Epidermal melanocyte (primary cell): ENCODE data around the gene SARM1.
"Not testable (repeated sequence)": the region's sequence is repeated elsewhere in the genome, so short reads cannot be mapped to it uniquely, and the experiment has no call there.

Experiments used
- DNase-seq: peaks from one replicate; pipeline ENCODE4 v3.0.0; 2011; ENCODE audit warnings: low spot score; ENCODE audit not compliant: insufficient read length

The SARM1 gene

DNA sequence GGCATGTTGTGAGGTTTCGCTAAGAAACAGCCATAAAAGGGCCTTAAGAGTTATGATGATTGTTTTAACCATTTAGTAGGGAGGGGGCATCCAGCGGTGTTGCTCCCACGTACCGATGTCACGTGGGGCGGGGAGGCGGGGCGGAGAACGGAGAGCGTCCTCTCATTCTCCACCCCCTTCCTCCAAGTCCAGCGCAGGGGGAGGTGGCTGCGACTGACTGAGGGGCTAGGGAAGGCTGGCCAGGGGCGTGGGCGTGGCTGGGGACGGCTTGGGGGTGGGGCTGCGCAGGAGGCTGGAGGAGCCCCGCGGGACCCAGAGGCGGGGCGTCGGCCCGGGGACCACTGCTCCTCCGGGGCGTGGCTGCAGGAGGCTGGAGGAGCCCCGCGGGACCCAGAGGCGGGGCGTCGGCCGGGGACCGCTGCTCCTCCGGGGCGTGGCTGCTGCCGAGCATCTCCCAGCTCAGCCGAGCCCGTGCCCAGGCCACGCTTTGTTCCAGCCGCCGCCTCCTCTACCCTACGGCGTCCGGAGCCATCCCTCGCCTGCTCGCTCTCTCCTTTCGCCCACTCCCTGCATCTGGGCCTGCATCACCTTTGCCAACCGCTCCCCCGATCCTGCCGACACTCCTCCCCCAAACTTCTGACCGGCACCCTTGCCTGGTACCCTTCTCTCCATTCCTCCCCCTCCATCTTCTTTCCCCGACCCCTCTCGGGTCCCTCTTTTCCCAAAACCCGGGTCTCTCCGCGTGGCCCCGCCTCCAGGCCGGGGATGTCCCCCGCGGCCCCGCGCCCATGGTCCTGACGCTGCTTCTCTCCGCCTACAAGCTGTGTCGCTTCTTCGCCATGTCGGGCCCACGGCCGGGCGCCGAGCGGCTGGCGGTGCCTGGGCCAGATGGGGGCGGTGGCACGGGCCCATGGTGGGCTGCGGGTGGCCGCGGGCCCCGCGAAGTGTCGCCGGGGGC lies at the start of gene SARM1:
TSS of gene SARM1 (plus strand) at position 450 of the 958 bp plus-strand sequence. CDS start at position 789, 339 bp downstream.
- DNase-seq: peak; percentile 94

DNA sequence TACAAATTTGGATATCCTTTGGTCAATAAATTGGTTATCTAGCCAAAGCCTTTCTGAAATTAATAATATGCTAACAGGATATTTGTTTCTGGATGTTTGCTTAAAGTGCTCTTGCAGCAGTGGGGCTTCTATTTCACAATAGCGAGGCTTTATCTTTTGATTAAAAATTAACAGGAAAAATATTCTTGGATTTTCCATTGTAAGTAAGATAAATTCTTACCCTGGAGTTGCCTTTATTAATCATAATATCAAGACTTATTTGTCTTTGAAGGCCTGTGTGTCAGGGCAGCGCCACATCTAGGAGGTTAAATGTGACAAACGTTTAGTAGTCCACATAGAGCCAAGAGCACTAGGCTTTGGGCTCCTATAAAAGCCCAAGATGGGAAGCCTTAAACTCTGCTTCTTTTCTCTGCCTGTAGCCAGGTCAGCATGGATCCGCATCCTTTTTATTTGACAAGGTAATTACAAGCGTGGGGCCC lies 47.2 kb upstream of the SARM1 start:
- no peak for DNase-seq

DNA sequence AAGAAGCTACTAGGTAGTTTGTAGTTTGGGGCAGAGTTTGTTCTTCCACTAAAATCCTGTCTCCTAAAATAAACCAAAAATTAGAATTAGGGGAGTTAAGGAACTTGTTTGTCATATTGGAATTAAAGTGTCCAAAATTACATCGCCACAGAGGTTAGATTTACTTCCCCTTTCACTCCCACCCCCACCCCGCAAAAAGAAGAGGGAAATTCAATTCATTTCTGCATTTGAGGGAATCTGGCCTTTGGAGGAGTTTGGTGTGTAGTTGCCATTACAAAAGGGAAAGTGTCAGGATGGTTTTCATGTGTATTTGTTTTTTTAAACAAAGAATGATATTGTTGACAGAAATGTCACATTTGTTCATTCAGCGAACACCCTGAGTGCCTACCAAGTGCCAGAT lies 46.7 kb upstream of the SARM1 start:
- DNase-seq: no peak

DNA sequence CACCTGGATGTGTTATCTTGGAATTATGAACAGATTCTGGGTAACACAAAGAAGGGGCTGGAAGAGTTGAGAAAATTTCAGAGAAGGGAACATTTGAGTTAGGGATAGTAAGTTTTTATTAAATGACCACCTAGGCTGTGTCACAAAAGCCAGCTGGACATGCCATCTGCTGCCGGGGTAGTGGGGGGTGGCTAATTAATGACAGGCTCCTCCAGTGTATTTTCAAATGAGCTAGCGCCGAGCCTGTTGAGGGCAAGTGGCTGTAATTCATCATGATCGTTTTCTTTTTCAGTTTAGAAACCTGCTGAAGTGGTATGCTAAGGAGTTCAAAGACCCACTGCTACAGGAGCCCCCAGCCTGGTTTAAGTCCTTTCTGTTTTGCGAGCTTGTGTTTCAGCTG lies 46.3 kb upstream of the SARM1 start:
- no peak for DNase-seq

DNA sequence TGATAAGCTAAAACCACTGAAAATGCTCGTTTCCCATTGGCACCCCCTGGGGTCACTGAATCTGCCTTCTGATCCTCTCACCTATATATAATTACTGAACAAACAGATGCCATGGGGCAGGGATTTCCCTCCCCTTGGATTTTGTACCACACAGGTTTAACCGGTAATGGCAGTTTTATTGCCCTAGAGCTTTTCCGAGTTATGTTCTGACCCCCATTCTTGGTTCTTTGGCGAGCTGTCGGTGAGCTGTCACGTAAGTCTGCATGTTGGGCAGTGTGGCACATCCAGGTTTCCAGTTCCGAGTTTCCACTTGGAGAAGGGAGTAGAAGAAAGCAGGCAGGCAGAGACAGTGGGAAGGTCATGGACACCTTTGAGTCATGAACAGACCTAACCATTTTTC lies 45.4 kb upstream of the SARM1 start:
- DNase-seq: no peak

DNA sequence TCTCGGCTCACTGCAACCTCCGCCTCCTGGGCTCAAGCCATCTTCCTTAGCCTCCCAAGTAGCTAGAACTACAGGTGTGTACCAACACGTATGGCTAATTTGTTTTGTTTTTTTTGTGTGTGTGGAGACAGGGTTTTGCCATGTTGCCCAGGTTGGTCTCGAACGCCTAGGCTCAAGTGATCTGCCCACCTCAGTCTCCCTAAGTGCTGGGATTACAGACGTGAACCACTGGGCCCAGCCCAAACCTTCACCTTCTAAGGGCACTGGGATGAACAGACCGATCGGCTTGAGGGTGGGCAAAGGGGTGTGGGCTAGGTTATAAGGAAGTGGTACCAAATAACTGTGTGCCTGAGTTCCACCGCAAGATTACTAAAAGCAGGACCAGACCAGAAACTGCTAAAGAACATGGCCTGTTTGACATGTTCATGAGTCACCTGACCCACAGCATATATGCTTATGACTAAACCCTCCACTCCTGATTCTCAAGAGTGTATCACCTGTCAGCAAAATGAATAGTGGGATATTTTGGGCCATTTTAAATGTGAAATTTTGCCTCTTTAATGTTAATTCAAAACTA lies 44.4 kb upstream of the SARM1 start:
- no peak for DNase-seq

DNA sequence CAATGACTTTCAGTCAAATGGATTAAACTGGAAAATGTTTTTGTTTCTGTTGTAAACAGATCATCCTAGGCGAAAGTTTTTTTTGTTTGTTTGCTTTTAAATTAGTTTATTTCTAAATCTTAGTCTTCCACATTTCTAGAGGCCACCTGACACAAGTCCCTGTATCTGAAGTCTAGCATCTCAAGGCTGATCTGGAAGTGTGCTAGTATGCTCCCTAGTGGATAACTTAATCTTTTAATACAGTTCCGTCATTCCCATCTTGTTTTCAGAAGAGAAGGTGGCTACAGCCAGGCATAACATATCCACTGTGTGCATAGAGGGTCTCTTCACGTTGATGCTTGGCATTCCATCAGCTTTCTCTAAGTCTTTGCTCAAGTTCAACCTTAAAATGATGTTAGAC lies 43.8 kb upstream of the SARM1 start:
- DNase-seq: no peak

DNA sequence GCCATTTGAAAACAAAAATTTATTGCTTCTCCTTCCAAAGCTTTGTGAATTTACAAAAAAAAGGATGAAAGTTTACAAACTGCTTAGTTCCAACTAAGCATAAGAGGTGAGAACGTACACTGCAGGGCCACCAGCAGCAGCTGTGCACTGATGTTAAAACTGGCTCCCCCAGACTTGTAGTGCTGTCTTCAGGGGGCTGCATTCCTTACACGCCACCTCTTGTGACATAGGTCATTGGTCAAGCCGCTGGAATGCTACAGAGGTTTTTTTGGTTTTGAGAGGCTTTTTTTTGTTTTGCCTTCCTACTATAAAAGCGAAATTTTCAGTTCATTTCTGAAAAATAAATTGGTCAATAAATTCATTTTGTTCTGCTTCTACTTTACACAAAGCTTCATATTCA lies 43.2 kb upstream of the SARM1 start:
- DNase-seq: no peak

DNA sequence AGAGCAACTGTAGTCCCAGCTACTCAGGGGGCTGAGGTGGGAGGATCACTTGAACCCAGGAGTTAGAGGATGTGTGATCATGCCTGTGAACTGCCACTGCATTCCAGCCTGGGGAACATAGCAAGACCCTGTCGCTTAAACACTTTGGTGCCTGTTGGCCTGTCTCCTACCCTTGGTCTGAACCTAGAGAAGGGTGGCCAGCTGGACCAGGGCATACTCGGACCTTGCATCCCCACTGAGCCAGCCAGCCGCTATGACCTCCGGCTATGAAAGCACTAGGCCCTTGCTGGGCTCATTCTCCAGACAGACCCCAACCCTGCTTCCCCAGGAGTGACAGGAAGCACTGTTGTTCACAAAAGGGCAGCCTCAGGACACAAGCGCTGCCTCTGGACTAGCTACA lies 40.8 kb upstream of the SARM1 start:
- no peak for DNase-seq

DNA sequence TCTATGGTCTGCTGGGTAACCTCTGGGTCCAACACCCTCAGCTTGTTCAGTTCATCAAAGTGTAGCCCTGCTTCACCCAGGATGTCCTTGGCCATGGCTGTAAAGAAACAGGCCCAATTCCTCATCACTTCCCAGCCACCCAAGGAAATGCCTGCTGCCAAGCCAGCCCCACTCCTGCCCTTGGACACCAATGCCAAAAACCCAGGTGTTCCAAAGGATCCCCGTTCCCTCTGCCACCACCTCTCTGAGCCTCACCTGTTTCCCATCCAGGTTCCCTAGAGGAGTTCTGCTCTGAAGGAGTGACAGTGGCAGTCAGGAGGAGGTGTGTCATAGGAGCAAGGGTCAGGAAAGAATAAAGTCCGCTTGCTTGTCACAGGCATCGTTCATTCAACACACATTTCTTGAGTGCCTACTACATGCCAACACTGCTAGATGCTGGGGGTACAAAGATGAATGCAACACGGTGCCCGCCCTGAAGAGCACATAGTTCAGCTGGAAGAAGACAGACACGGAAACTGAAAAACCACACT lies 39.5 kb upstream of the SARM1 start:
- DNase-seq: no peak

DNA sequence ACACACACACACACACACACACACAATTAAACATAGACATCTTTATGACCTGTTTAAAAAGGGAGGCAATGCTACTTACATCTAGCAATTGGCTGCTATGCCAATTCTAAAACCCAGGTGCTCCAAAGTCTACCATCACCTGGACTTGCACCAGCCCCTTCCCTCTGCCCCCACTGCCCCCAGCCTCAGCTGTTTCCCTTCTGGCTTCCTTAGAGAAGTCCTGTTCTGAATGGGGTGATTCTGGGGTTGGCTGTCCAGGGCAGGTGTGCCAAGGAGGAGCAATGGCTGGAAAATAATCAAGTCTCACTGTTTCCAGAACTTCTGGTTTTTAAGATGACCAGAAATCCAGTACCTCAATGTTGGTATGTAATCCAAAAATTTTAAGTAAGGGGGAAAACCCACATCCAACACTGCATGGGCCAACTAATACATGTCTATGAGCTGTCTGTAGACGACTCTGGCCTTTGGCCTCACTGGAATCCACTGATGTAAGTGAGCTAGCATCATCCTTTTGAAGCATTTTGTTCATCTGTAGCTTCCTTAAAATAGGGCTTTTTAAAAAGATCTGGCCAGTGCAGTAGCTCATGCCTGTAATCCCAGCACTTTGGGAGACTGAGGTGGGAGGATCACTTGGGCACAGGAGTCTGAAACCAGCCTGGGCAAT lies 38.3 kb upstream of the SARM1 start:
- no peak for DNase-seq

DNA sequence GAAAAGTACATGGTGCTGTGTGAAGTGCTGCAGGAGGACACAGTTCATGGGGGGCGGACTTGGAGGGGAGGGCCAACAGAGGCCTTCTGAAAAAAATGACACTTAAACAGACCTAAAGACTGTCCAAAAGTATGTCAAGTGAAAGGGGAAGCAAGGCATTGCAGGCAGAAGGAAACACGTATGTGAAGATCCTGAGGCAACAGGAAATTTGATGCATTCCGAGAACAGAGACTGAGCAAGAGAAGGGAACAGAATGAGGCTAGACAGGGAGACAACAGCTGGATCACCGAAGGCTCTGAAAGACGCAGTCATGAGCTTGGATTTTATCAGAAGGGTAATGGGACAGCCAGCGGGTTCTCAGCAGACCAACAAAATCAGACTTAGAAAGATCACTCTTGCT lies 37.3 kb upstream of the SARM1 start:
- no peak for DNase-seq

DNA sequence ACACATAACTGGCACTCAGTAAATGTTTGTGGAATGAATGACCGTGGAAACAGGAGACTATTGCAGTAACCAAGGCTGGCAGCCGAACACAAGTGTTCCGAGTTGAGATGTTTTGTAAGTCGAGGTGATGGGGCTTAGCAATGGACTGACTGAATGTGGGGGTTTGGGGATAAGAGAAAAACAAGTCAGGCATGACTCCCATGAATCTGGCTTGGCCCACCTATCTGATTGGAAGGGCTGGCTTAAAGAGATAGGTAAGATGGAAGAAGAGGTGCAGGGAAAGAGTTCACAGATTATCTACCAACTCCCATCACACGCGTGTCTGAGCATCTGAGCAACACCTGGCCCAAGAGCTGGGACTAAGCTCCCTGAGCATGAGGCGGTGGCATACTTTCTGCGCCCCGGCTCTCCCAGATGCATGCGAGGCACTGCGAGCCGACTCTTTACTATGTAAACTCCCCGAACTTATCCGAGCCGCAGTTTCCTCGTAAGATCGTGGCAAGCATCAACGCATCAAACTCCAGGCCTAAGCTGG lies 36.8 kb upstream of the SARM1 start:
- no peak for DNase-seq

DNA sequence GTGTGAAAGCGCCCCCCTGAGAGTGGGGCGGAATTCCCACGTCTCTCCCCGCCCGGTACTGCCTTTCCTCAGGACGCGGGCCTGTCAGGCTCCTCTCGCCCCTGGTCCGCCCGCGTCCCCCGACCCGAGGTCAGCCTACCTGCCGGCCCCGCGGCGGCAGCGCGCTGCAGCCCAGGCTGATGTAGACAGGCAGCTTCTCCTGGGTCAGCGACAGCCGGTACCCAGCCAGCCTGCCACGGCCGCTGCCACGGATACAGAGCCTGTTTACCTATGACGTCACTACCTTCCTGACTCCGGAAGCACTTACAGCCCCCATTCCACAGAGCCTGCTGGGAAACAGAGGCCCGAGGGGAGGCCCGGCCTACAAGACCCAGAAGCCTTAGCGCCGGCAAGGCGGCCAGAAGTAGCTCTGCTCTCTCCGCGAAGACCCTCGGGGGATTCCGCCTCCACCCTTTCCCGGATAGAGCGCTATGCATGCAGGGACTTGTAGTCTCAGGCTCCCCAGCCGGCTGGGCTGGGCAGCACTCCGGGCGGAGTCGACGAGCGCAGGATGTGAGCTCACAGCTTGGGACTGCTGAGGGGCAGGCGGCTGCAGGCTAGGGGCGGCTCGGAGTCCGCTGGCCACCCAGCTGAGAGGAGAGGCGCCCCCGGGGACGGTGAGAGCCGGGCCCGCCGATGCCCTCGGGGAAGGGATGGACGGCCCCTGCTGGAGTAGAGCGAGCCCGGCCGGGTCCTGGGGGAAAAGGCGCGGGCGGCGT lies 36.1 kb upstream of the SARM1 start, which contains the start of the genes IFT20 and TNFAIP1:
TSS of gene IFT20 (minus strand) at position 272 of the 758 bp plus-strand sequence. CDS start 3,487 bp downstream, outside the sequence.
TSS of gene TNFAIP1 (plus strand) at position 561 of the 758 bp plus-strand sequence. CDS start 3,761 bp downstream, outside the sequence.
- peak; percentile 90 for DNase-seq

DNA sequence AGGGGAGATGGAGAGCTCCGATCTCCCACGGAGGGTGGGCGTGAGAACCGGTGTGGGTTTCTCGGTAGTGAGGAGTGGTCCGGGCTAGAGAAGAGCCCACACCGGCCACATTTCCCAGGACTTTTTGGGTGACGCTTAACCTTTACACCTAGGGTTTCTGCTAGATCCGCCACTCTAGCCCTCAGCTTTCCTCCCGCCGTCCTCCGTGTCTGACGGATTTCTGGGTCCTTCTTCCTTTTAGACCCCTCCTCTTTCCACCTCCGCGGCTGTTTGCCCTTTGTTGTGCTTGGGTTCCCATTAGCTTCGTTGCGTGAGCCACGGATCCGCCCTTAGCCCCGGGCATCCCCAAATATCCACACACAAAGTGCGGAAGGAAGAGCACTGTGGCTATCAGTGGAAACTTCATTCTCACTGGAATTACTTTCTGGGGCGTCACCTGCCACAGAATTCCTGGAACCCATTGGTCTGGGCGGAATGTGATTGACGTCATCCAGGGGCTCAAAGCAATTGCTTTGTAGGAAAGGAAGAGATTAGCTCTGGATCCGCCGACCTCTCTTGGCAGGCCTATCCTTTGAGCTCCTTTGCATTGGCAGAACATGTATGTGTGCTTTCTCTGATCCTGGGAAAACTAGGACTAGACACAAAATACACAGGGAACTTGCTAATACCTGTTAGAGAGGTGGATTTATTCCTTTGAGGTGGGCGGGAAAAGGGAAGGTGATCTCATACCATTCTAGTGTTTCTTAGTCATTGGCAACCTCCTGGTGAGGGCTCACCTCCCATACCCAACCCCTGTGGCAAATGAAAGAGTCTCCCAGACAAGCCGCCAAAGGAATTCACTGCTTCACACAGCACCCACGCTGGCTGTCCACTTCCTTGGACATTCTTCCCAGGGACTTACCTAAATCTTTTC lies 35.3 kb upstream of the SARM1 start:
- DNase-seq: no peak

DNA sequence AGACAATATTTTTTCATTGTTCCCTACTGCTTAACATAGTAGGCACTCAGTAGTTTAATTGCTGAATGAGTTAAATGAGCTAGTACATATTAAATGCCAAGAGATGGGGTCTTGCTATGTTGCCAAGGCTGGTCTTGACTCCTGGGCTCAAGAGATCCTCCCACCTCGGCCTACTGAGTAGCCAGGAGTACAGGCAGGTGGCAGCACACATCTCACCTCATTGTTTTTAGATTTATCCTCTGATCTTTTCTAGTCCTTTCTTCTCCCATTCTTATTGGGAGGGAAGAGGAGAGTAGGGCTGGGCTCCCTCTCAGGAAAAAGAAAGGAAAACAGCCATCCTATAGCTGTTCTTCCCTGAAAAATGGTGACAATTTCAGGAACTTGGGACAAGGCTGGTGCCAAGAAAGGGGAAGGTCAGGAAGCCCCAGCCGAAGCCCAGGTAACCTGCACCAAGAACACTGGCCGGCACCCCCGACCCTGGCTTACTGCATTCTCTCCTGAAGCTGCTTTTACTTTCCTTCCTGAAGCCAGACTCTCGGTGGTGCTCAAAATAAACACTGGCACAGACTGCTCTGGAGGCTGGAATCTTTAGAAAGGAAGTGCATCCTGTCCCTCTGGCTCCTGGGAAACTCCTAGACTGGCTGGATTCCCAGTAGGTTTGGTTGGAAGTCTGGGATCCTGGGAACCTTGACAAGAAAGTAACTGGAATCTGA lies 33.3 kb upstream of the SARM1 start:
- DNase-seq: no peak

DNA sequence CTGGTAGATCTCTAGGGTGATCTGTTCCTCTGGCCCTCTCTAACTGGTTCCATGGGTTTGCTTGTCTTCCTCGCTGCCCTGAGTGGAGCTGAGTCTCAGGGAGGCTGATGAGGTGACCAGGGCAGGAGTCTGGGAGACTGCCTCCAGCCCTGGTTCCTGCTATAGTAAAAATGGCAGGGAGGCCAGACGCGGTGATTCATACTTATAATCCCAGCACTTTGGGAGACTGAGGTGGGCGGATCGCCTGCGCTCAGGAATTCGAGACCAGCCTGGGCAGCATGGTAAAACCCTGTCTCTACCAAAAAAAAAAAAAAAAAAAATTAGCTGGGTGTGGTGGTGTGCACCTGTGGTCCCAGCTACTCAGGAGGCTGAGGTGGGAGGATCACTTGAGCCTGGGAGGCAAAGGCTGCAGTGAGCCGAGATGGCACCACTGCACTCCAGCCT lies 32.7 kb upstream of the SARM1 start:
- DNase-seq: not testable (repeated sequence)

DNA sequence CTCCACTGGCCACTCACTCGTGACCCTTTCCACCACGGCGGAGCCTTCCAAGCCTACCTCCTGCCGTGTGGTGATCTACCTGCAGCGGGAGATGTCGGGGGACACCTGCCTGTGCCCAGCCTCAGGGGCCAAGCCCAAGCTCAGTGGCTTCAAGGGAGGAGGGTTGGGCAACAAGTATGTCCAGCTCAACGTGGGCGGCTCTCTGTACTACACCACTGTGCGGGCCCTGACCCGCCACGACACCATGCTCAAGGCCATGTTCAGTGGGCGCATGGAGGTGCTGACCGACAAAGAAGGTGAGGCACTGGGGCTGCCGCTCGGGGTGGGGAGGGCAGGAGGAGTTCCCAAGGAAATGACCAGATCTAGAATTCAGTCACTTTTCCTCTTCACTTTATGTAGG lies 32.1 kb upstream of the SARM1 start:
- DNase-seq: no peak

DNA sequence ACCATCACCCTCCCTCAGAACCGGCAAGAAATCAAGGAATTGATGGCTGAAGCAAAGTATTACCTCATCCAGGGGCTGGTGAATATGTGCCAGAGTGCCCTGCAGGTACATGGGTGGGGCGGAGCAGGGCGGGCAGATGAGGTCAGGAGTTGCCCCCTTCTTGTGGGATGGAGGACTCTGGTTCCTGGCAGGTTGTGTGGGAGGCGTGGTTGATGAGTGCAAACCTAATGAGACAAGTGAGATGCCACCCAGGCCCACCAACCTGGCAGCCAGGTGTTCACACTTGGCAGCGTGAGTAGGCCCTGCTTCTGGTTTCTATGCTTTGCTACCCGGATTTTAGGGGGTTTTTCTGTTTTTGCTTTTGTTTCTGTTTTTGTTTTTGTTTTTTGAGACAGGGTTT lies 31.1 kb upstream of the SARM1 start:
- no peak for DNase-seq
